ENCODE results near the gene GGT7.
A peak's percentile ranks its signal among the peaks of the same experiment; 100 is the strongest.
"Not testable (repeated sequence)": the region's sequence is repeated elsewhere in the genome, so short reads cannot be mapped to it uniquely, and the experiment has no call there.

Gene GGT7

GRCh38 chr20:34883087-34883688 is 10.5 kb upstream of the GGT7 start:
- DNase-seq (ENCODE audit: low read depth): no peak

DNA sequence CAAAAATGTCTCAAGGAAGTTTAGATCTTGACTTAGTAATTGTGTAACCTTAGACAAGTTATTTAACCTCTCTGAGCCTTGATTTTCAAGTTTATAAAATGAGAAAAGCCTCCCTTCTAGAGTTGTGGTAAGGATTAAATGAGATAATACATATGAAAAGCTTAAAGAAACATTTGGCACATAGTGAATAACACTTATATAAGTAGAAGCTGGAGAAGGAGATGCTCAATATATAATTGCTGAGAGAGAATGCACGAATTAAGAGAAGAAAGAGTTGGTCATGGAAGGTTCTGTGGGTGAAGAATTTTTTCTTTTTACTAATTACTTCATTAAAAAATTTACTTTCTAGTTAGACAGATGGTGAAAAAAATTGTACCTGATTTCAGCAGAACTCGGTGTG is 9.0 kb upstream of the GGT7 start:
- no peak for DNase-seq (ENCODE audit: low read depth)

- DNase-seq (ENCODE audit: low read depth): not testable (repeated sequence)
Observed at GRCh38 chr20:34880971-34881370, 8.3 kb upstream of the GGT7 start.

GRCh38 chr20:34880215-34880850 is 7.7 kb upstream of the GGT7 start:
- DNase-seq (ENCODE audit: low read depth): no peak

- no peak for DNase-seq (ENCODE audit: low read depth)
Observed at GRCh38 chr20:34876406-34877282, 4.0 kb upstream of the GGT7 start, which contains the start of gene ACSS2. ACSS2 (plus strand) TSS chr20:34876612; CDS start chr20:34876646, 34 bp downstream.

DNA sequence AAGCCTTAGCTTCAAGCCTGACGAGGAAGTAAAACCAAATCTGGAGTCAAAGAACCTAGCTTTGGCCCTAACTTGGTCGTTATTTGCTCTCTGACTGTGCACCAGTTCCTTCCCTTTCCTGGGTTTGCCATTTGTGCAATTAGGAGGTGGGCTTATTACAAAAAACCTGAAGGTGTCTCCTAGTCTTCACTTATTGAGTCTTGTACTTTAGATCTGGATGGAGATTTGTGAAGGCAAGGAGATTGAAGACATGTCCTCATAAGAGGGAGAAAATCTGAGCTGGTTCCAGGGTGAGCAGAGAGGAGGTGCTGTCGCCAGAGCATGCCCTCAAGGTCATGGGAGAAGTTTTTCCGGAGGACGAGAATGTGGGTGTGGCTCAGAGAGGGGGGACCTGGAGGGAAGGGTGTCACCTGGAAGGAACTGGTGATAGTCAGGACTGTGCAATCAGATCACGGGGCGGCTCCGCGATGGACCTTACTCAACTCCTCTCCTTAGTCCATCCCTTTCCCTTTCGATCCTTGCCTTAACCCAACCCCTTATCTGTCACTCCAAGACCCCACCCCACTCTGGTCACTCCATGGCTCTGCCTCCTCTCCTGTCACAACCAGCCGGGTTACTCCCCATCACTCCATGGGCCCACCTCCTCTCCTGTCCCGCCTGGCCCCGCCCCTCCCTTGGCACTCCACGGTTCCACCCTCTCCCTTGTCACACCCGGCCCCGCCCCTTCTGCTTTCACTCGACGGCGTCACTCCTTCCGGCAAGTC is 3.2 kb upstream of the GGT7 start:
- DNase-seq (ENCODE audit: low read depth): peak; percentile 98

- peak; percentile 66 for DNase-seq (ENCODE audit: low read depth)
Observed at GRCh38 chr20:34874094-34874654, 1.5 kb upstream of the GGT7 start.

- no peak for DNase-seq (ENCODE audit: low read depth)
Observed at GRCh38 chr20:34873583-34874093, 982 bp upstream of the GGT7 start.

DNA sequence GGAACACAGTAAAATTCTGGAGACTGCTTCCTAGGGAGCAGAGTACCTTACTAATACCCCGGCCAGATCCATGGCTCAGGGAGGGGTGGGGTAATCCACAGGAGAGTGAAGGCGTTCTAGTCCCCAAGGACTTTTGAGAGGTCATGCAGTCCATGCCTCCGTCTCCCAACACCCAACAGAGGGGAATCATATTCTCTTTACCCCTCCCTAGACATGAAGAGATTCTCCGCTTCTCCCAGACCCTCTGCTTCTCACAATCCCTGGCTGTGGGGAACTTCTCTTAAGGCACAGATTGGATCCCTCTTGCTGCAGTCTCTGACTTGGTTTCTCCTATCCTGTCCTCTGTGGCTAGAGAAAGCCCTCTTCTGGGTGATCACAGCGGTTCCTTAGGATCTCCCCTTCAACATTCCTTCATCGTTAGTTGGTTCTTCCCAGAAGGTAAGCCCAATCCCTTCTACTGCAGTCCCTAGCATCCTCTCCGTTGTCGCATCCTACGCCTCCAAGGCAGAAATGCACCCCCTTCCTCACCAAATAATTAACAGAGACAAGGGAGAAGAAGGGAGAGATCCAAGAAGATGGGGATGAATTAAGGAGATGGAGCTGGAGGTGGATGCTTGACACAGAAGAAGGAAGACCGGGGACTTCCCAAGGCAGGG is 562 bp downstream of the GGT7 start:
- DNase-seq (ENCODE audit: low read depth): no peak

DNA sequence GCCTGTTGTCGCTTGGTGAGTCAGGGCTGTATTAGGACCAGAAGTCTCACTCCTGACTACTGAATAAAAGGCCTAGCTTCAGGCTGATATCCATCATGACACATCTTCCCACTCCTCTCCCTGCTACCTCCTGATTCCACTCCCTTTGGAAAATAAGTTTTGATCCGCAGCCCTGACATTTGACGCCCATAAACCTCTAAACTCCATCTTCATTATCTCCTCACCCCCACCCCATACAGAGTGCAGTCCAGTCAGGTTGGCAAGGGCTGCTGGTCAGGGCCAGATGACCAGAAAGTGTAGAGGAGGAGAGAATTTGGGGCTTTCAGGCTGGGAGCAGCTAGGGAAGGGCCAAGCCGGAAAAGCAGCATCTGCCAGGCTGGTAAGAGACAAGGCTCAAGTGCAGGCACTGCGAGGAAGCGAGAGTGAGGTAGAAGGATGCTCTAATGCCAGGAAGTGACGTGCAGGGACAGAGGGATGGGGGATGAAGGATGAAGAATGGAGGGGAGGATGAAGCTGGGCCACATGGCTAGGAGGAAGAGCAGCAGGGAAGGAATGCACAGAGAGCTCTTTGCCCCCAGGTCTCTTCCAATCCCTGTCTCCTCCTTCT is 1.2 kb downstream of the GGT7 start:
- no peak for DNase-seq (ENCODE audit: low read depth)

DNA sequence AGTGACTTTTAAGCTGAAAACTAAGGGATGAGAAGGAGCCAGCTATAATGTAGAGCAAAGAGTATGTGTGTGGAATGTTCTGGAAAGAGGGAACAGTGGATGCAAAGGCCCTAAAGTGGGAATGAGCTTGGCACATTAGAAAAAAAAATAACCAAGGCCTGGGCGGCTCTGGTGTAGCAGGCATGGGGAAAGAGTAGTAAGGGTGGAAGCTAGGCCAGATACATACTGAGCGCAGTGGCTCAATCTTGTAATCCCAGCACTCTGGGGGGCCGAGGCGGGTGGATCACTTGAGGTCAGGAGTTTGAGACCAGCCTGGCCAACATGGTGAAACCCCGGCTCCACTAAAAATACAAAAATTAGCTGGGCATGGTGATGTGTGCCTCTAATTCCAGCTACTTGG is 8.4 kb downstream of the GGT7 start:
- no peak for DNase-seq (ENCODE audit: low read depth)

DNA sequence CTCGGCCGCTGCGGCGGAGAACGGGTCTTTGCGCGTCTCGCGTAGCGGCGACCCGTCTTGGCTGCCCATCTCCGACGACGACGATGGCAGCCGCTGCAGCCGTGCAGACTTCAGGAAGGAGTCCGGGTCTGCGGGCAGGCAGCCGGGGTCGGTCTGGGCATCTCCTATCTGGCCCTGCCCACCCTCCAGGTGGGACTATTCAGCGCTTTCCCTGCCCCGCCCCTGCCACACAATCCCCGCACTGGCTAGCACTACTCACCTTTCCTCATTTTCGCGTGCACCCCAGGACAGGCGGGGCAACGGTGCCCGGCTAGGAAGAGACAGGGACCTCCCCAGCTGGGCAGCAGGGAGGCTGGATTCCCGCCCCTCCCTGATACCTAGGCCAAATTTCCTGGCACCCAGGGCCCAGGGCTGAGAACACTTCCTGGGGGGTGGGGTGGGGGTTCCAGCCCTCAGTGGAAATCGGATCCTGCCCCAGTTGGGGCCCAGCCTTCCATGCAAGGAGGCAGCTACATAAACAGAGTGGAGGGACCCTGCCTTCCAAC is 9.2 kb downstream of the GGT7 start:
- no peak for DNase-seq (ENCODE audit: low read depth)

DNA sequence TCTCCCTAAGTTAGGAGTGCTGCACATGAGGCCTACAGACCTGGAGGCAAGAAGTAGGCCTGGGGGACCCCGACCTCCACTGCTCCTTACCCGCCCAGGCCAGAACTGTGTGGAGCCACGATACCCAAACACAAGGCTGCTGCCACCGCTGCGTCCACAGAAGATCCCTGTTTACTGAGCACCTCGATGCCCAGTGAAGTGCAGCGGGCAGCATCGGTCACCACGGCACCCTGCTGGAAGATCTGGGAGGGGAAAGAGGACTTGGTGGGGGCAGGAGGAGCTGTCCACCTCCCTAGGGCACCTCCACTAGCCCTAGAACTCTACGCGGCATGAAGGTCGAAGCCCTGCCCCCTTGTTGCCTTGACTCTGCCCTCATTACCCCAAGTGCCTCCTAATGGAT is 9.9 kb downstream of the GGT7 start:
- no peak for DNase-seq (ENCODE audit: low read depth)

- no peak for DNase-seq (ENCODE audit: low read depth)
Observed at GRCh38 chr20:34861386-34862084, 11.1 kb downstream of the GGT7 start.

DNA sequence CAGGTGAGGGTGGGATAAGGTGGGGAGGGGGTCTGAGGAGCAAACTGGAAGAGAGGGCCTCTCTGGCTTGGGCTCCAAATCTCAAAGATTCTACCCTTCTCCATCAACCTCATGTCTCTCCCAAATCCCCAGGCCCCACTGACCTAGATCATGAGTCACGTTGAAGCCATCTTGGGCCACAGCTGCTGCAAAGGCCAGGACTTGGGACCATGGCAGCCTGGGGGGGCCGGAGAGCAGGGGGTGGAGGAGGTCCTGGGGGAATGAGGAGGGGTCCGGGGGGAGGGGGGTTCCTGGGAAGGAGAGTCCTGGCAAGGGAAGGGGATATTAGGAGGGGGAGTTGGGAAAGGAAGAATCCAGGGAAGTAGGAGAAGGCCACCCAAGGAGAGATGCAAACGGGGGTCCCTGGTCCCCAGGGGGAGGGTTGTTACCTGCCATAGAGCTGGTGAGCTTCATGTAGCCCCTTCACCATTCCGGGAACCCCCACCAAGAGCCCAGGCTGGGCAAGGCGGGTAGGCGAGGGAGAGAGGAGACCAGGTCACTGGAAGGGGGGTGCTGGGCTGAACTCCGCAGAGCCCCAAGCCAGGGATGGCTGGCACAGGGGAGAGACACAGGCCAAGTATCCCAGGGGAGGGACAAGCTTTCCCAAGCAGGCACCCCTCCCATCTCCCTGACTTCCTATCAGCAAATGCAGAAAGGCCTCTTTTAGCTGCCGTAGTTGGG is 12.7 kb downstream of the GGT7 start:
- DNase-seq (ENCODE audit: low read depth): no peak

DNA sequence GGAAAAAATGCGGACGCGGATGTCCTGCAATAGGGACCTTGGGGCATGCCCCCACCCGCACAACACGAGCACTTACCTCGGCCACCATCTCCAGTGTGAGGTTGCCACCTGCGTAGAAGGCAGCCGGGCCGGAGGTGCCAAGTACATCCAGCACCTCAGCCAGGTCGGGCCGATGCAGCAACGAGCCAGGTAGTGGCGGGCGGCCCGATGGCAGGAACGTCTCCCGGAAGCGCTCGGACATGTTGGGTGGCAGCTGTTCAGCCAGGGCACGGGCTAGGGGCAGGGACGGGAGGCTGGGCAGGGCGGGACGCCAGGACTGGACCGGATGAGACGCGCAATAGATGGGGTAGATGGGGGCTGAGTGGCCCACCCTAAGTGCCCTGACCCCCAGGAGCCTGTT is 13.3 kb downstream of the GGT7 start:
- DNase-seq (ENCODE audit: low read depth): no peak

DNA sequence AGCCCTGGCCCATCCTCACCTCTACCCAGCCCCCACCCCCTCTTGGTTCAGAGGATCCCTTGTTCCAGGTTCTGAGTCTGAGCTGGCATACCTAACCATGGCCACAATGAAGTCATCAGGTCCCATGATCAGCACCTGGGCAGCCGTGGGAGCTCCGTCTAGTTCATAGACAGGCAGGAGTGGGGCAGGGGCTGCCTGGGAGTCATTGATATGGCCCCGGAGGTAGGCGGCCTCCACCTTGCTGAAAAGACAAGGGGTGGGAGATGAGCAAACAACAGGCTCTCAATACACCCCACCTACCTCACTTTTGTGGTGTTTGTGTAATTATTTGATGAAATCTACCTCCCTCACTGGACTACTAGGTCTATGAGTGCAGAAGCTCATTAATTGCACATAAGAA is 20.4 kb downstream of the GGT7 start:
- DNase-seq (ENCODE audit: low read depth): no peak

- no peak for DNase-seq (ENCODE audit: low read depth)
Observed at GRCh38 chr20:34850969-34851368, 21.7 kb downstream of the GGT7 start.

DNA sequence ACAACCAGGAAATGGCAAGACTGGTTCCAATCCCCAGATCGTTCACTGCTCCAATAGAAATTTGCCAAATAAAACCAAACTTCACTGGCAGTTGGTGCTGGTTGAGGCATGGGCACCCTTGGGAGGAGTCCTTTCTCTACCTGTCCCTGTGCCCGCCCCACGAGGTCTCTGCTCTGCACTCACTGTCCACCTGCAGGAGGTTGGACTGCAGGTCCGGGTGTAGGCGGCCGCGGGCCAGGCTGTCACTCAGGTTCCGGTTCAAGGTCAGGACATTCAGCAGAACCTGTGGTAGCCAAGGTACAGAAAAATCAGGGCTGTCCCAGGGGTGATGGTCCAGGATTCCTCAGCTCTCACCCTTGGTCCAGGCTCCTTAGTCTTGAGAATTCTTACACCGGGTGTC is 22.9 kb downstream of the GGT7 start:
- DNase-seq (ENCODE audit: low read depth): no peak
